RCC 7860 (cell line): Measurements from ENCODE around the gene PPP4R2.
A peak's percentile ranks its signal among the peaks of the same experiment; 100 is the strongest.
"Not testable (repeated sequence)": the region's sequence is repeated elsewhere in the genome, so short reads cannot be mapped to it uniquely, and the experiment has no call there.

Experiments
- DNase-seq: peaks from one replicate; pipeline ENCODE4 v3.0.0-alpha.2; 2015; ENCODE audit warnings: low spot score
- FAIRE-seq: peaks from 2 replicates; lab custom pipeline; 2012; peaks lifted over from hg19 to GRCh38; lab: Jason Lieb, UNC

Gene PPP4R2

GRCh38 chr3:72976281-72976741 lies 20.3 kb upstream of the PPP4R2 start:
- DNase-seq (no peak), FAIRE-seq (no peak)

GRCh38 chr3:72977060-72977808 lies 19.4 kb upstream of the PPP4R2 start:
- FAIRE-seq (no peak), DNase-seq (no peak)

- no peak for DNase-seq
- no peak for FAIRE-seq
Measured at GRCh38 chr3:72982609-72983366, 13.8 kb upstream of the PPP4R2 start.

GRCh38 chr3:72985576-72985975 lies 11.0 kb upstream of the PPP4R2 start:
- no peak for DNase-seq
- FAIRE-seq, result no peak

- FAIRE-seq, result no peak
Measured at GRCh38 chr3:72990701-72991395, 5.8 kb upstream of the PPP4R2 start.

GRCh38 chr3:72991522-72991921 lies 5.1 kb upstream of the PPP4R2 start:
- FAIRE-seq (no peak), DNase-seq (no peak)

More at GRCh38 chr3:72990701-72991395, 5.8 kb upstream of the PPP4R2 start:
- no peak for DNase-seq

- no peak for FAIRE-seq
- DNase-seq, result no peak
Measured at GRCh38 chr3:72993391-72993790, 3.2 kb upstream of the PPP4R2 start.

GRCh38 chr3:72995337-72995736 lies 1.3 kb upstream of the PPP4R2 start:
- DNase-seq (no peak), FAIRE-seq (no peak)

- DNase-seq (no peak), FAIRE-seq (no peak)
Measured at GRCh38 chr3:72996121-72996472, 514 bp upstream of the PPP4R2 start.

GRCh38 chr3:72997421-72997961 lies 880 bp downstream of the PPP4R2 start:
- DNase-seq (peak; percentile 40), FAIRE-seq (peak; percentile 69)

- no peak for FAIRE-seq
Measured at GRCh38 chr3:72998466-72998865, 1.9 kb downstream of the PPP4R2 start.

GRCh38 chr3:72999951-73000350 lies 3.3 kb downstream of the PPP4R2 start:
- FAIRE-seq, result no peak
- DNase-seq, result no peak

More at GRCh38 chr3:72998466-72998865, 1.9 kb downstream of the PPP4R2 start:
- DNase-seq, result no peak

GRCh38 chr3:73003050-73003449 lies 6.4 kb downstream of the PPP4R2 start:
- DNase-seq, FAIRE-seq: not testable (repeated sequence)

GRCh38 chr3:73004316-73004715 lies 7.7 kb downstream of the PPP4R2 start:
- FAIRE-seq, result no peak
- DNase-seq, result no peak

- no peak for FAIRE-seq
- DNase-seq, result no peak
Measured at GRCh38 chr3:73007992-73008712, 11.5 kb downstream of the PPP4R2 start.

GRCh38 chr3:73009008-73009407 lies 12.4 kb downstream of the PPP4R2 start:
- FAIRE-seq, result no peak
- no peak for DNase-seq

GRCh38 chr3:73009750-73010149 lies 13.1 kb downstream of the PPP4R2 start:
- DNase-seq (no peak), FAIRE-seq (no peak)

GRCh38 chr3:73010158-73010557 lies 13.5 kb downstream of the PPP4R2 start:
- FAIRE-seq (no peak), DNase-seq (no peak)

GRCh38 chr3:73018298-73018697 lies 21.7 kb downstream of the PPP4R2 start:
- DNase-seq, result no peak
- FAIRE-seq, result no peak

- FAIRE-seq, result no peak
- no peak for DNase-seq
Measured at GRCh38 chr3:73018790-73019441, 22.3 kb downstream of the PPP4R2 start.
